ENCODE data around the gene SLC45A1.
A peak's percentile ranks its signal among the peaks of the same experiment; 100 is the strongest.

DNA sequence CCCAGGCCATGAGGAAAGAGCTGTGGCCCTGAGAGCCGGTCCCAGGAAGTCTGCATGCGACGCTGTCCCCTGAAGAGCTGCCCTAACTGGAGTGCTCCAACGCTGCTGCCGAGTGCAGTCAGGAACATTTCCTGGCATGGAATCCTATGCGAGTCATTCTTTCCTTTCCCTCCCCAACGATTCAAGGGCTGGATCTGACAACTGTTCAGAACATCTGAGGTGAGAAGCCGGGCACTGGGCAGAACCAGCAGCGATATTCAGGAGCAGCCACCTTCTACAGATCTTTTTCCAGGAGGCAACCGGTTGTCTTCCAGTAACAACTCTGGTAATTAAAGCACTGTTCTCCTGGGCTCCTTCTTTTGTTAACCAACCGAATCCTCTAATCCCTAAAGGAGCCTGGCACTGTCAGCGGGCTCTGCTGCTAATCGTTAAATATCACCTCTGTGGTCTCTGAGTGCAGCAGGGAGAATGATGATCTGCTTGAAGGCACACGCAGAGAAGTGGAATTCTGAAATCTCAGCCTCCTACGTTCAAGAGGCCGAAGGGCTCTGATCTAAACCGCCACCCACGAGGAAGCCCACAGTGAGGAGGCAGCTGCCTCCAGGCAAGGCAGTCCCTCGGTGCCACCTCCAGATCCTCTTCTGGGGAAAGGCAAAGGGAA, 55.8 kb downstream of the SLC45A1 start:
- TF ChIP-seq CTCF (IDR thresholded peaks at IDR 0.05) (no peak), POLR2A (IDR thresholded peaks at IDR 0.05) (peak; percentile 67 to 68)

Measured in gastroesophageal sphincter (tissue), 3 donors.